ENCODE measurements around the gene THAP7. TPM values are rescaled to one million over a fixed set of nuclear protein-coding genes. Genes with fewer than 3 reads are reported as not detected.

Gene THAP7
- total and polyA plus RNA-seq, 9 of the 15 experiments (the other 6 are each of a cell fraction or from before 2014, with no cell fraction given) = 7.9 to 263 (median 84.1) TPM

DNA sequence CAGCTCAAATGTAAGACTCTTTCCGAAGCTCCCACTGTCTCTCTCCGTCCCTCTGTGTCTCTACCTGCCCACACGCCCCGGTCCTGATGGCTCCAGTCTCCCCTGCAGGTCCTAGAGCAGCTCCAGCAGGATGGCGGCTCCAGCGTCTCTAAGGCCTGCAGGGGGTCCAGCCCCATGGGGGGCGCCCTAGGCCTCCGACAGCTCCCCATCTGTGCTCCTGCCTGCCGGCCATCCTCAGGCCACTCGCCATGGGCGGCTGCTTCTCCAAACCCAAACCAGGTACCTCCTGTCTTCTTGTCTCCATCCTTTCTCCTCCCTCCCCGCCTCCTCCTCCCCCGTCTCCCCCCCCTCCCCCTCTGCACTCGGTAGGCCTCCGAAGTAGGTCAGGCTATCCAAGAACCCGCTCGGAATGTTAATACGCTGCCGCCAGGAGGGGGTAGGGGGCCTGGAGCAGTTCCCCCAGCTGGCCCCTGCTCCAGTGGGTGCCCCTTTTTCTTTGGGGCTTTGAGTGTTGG, 34.2 kb downstream of the THAP7 start (continued):
- TF ChIP-seq HOMEZ (CRISPR knock-in tag; IDR thresholded peaks at IDR 0.05) (no peak), CHD1 (IDR thresholded peaks at IDR 0.05; ENCODE audit: low read length) (no peak), KDM1A (IDR thresholded peaks at IDR 0.05) (peak in 1 of 2 experiments; percentile 69; a peak in 1 of 4 replicates), PRMT5 (CRISPR knock-in tag; IDR thresholded peaks at IDR 0.05) (0 out of 2 replicates have a peak, but pooled peaks have one; percentile 50), HMG20B (CRISPR knock-in tag; IDR thresholded peaks at IDR 0.05) (no peak), ZNF586 (CRISPR knock-in tag; conservative IDR thresholded peaks at IDR 0.05) (no peak), MEF2A (IDR thresholded peaks at IDR 0.05; ENCODE audit: control insufficient read depth, low read depth, low read length) (no peak), ESRRA (IDR thresholded peaks at IDR 0.05; ENCODE audit: borderline replicate concordance, low read depth) (no peak), ZBTB7A (IDR thresholded peaks at IDR 0.05; ENCODE audit: borderline replicate concordance, control insufficient read depth, low read depth, low read length) (peak; percentile 70; the same call in 1 of the 2 replicates), SUPT5H (IDR thresholded peaks at IDR 0.05) (no peak), RFX5 (IDR thresholded peaks at IDR 0.05; ENCODE audit: low read depth, low read length) (no peak), ZNF707 (CRISPR knock-in tag; conservative IDR thresholded peaks at IDR 0.05) (no peak), TGIF2 (CRISPR knock-in tag; IDR thresholded peaks at IDR 0.05) (no peak), YY1 (IDR thresholded peaks at IDR 0.05; ENCODE audit: borderline replicate concordance in 1 of 3, control insufficient read depth in 1 of 3, extremely low read depth in 1 of 3, insufficient read depth in 3 of 3, insufficient read length in 1 of 3, insufficient replicate concordance in 2 of 3, low read depth in 1 of 3, low read length in 2 of 3) (peak in 1 of 3 experiments; percentile 23), RAD21 (CRISPR knock-in tag; conservative IDR thresholded peaks at IDR 0.05 in 1 of 2, IDR thresholded peaks at IDR 0.05 in 1 of 2) (peak in 1 of 2 experiments; percentile 23; a peak in 1 of 4 replicates), HDAC2 (IDR thresholded peaks at IDR 0.05) (no peak), TCF7L2 (IDR thresholded peaks at IDR 0.05; ENCODE audit: low read depth, low read length) (no peak), TAF15 (IDR thresholded peaks at IDR 0.05; ENCODE audit: low read depth, low read length) (0 out of 2 replicates have a peak, but pooled peaks have one; percentile 20)
- TF ChIP-seq, protein P1, sequence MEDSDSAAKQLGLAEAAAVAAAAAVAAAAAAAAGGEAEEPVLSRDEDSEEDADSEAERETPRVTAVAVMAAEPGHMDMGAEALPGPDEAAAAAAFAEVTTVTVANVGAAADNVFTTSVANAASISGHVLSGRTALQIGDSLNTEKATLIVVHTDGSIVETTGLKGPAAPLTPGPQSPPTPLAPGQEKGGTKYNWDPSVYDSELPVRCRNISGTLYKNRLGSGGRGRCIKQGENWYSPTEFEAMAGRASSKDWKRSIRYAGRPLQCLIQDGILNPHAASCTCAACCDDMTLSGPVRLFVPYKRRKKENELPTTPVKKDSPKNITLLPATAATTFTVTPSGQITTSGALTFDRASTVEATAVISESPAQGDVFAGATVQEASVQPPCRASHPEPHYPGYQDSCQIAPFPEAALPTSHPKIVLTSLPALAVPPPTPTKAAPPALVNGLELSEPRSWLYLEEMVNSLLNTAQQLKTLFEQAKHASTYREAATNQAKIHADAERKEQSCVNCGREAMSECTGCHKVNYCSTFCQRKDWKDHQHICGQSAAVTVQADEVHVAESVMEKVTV (CRISPR knock-in tag; IDR thresholded peaks at IDR 0.05) = no peak
